ENCODE measurements around the gene CCNO. TPM values are rescaled to one million over a fixed set of nuclear protein-coding genes. Genes with fewer than 3 reads are reported as not detected.

Gene CCNO
- polyA plus RNA-seq, 1 experiment: 0.18 TPM

DNA sequence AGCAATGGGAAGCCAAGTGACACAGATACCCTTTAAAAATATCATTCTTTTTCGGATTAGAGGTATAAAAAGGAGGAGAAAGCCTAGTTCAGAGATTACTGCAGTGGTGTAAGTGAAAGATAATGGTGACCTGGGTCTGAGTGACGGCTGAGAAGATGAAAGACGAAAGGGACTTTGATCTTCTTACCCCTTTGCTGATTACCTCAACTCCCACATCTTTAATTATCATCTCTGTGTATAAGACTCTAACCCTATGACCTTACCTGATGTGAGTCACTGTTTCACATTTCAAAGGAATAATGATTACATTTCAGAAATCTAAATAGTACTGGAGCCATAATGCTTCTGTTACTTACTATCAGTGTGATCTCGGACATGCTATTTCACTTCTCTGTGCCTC is 21.4 kb upstream of the CCNO start:
- TF ChIP-seq, protein P1, sequence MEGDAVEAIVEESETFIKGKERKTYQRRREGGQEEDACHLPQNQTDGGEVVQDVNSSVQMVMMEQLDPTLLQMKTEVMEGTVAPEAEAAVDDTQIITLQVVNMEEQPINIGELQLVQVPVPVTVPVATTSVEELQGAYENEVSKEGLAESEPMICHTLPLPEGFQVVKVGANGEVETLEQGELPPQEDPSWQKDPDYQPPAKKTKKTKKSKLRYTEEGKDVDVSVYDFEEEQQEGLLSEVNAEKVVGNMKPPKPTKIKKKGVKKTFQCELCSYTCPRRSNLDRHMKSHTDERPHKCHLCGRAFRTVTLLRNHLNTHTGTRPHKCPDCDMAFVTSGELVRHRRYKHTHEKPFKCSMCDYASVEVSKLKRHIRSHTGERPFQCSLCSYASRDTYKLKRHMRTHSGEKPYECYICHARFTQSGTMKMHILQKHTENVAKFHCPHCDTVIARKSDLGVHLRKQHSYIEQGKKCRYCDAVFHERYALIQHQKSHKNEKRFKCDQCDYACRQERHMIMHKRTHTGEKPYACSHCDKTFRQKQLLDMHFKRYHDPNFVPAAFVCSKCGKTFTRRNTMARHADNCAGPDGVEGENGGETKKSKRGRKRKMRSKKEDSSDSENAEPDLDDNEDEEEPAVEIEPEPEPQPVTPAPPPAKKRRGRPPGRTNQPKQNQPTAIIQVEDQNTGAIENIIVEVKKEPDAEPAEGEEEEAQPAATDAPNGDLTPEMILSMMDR (IDR thresholded peaks at IDR 0.05; ENCODE audit: insufficient read depth, low read depth, low read length): no peak
- ChIA-PET POLR2A (no interaction called here), CTCF (interaction anchor here (0.6 kb wide), 1 partner anchor 38 kb away, joined by 3 read pairs; no protein-coding TSS in a partner anchor)
- no peaks in the 10 kb centered on the region for H3K27me3 ChIP-seq (ENCODE audit: control insufficient read depth, insufficient read depth, low read length)
- H3K4me3 ChIP-seq (ENCODE audit: low read depth, low read length): no peak overlapping the region
- peaks cover 2% of the 10 kb centered on the region; the same call in 1 of the 2 replicates for H3K36me3 ChIP-seq (ENCODE audit: control insufficient read depth, insufficient read depth, low read length)
- DNase-seq (ENCODE audit: low read depth): no peak

DNA sequence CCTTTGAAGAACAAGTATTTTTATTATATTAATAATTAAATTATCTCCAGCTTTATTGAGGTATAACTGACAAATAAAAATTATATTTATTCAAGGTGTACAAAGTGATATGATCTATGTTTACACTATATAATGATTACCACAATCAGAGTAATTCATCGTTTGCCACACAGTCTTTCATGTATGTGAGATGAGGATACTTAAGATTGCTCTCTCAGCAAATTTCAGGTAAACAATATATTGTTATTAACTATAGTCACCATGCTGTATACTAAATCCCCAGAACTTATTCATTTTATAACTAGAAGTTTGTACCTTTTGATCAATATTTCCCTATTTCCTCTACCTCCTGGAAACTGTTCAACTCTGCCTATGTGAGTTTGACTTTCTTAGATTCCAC is 16.7 kb upstream of the CCNO start:
- no peak overlapping the region for H3K4me3 ChIP-seq (ENCODE audit: low read depth, low read length)
- H3K36me3 ChIP-seq (ENCODE audit: control insufficient read depth, insufficient read depth, low read length): 0 out of 2 replicates have a peak, but pooled peaks cover 2% of the 10 kb centered on the region
- TF ChIP-seq, protein P1 (IDR thresholded peaks at IDR 0.05; ENCODE audit: insufficient read depth, low read depth, low read length): no peak
- H3K27me3 ChIP-seq (ENCODE audit: control insufficient read depth, insufficient read depth, low read length): peaks cover 3% of the 10 kb centered on the region; the same call in 1 of the 2 replicates
- ChIA-PET POLR2A (no interaction called here), CTCF (no interaction called here)
- no peak for DNase-seq (ENCODE audit: low read depth)

DNA sequence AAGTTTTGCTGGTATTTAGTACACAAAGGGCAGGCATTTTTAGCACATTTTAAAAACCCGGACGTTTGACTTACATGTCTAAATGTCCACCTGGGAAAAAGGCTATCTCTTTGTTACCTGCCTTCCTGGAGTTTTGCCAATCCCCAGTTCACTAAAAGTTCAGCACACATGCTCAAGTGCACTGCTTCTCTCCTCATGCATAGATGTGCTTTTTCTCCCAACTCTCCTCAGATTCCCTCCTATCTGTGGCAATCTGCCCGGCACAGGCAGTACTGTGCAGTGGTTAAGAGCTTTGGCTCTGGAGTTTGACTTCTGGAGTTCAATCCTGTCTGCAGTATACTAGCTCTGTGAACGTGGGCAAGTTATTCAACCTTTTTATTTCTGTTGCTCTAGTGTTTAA is 8.3 kb upstream of the CCNO start:
- ChIA-PET POLR2A (no interaction called here), CTCF (no interaction called here)
- no peak for DNase-seq (ENCODE audit: low read depth)
- Histone ChIP-seq H3K4me3 (ENCODE audit: low read depth, low read length) (no peak overlapping the region), H3K36me3 (ENCODE audit: control insufficient read depth, insufficient read depth, low read length) (no peaks in the 10 kb centered on the region), H3K27me3 (ENCODE audit: control insufficient read depth, insufficient read depth, low read length) (peaks cover 8% of the 10 kb centered on the region)
- TF ChIP-seq, protein P1 (IDR thresholded peaks at IDR 0.05; ENCODE audit: insufficient read depth, low read depth, low read length): no peak

DNA sequence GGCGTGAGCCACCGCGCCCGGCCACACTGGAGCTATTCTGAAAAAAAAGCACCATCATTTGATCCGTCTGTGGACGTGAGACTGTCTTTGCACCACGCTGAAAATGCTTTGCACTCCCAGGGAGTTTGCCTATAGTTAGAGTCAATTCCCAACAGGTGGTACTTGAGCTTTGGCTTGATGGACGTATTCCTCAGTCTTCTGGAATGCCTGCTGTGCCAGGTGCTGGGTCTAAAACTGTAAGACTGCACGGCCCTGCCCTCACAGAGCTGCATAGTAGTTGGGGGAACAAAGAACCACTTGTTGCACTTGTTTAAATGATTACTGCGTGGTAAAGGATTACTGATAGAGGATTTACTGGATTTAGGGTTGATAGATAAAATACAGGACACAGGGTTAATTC is 3.4 kb upstream of the CCNO start:
- H3K4me3 ChIP-seq (ENCODE audit: low read depth, low read length): no peak overlapping the region
- TF ChIP-seq, protein P1 (IDR thresholded peaks at IDR 0.05; ENCODE audit: insufficient read depth, low read depth, low read length): no peak
- CTCF ChIA-PET: interaction anchor here (0.6 to 1.0 kb wide), 3 partner anchors 61 to 154 kb away, joined by 3 read pairs; partner anchors contain the start of gene GPX8
- POLR2A ChIA-PET: no interaction called here
- peaks cover 15% of the 10 kb centered on the region for H3K27me3 ChIP-seq (ENCODE audit: control insufficient read depth, insufficient read depth, low read length)
- no peak for DNase-seq (ENCODE audit: low read depth)
- H3K36me3 ChIP-seq (ENCODE audit: control insufficient read depth, insufficient read depth, low read length): no peaks in the 10 kb centered on the region

DNA sequence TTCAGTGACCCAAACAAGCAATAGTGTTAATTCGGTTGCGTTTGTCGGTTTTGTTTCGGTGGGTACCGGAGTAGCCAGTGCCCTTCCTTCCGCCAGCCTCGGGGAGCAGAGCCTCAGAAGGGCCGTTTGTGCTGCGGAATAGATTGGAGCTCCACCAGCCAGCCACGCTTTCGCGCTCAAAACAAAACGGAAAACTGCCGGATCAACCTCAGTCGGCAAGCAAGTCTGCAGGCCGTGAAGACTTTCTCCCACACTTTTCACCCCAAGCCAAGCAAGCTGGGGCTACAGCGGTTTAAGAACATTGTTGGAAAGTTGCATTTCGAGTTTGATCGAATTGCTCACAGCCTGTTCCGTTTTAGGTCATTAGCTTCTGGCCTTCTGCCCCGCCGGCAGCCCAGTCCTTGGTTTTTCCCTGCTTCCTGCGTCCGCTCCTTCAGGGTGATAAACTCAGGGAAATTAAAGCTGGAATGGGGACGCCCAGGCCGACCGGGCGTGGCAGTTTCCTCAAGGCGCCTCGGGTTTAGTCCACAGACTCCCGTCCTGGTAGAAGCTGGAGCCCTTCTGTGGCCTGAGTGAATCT is 803 bp upstream of the CCNO start:
- TF ChIP-seq, protein P1 (IDR thresholded peaks at IDR 0.05; ENCODE audit: insufficient read depth, low read depth, low read length): no peak
- POLR2A ChIA-PET: no interaction called here

More for the DNA sequence above, 803 bp upstream of the CCNO start:
- CTCF ChIA-PET: interaction anchor here (0.8 to 1.0 kb wide), 2 partner anchors 8 to 62 kb away, joined by 3 to 5 read pairs; no protein-coding TSS in a partner anchor
- Histone ChIP-seq H3K4me3 (ENCODE audit: low read depth, low read length) (peak overlapping the region; percentile 43), H3K27me3 (ENCODE audit: control insufficient read depth, insufficient read depth, low read length) (peaks cover 37% of the 10 kb centered on the region), H3K36me3 (ENCODE audit: control insufficient read depth, insufficient read depth, low read length) (no peaks in the 10 kb centered on the region)
- no peak for DNase-seq (ENCODE audit: low read depth)

Measured in BJ (cell line).